ENCODE measurements around the gene ARV1.
"Not testable (repeated sequence)": the region's sequence is repeated elsewhere in the genome, so short reads cannot be mapped to it uniquely, and the experiment has no call there.

ARV1 gene

GRCh38 chr1:230976825-230977747 is 1.8 kb upstream of the ARV1 start:
- no peak for DNase-seq (ENCODE audit: low spot score)

- DNase-seq (ENCODE audit: low spot score): no peak
Observed at GRCh38 chr1:230977761-230978490, 968 bp upstream of the ARV1 start.

GRCh38 chr1:230979389-230979716 is 459 bp downstream of the ARV1 start:
- peak; percentile 18 for DNase-seq (ENCODE audit: low spot score)

- DNase-seq (ENCODE audit: low spot score): no peak
Observed at GRCh38 chr1:230979952-230980351, 1.1 kb downstream of the ARV1 start.

GRCh38 chr1:230982696-230983095 is 3.8 kb downstream of the ARV1 start:
- DNase-seq (ENCODE audit: low spot score): no peak

GRCh38 chr1:230983811-230984210 is 4.9 kb downstream of the ARV1 start:
- no peak for DNase-seq (ENCODE audit: low spot score)

- DNase-seq (ENCODE audit: low spot score): not testable (repeated sequence)
Observed at GRCh38 chr1:230984622-230985515, 6.0 kb downstream of the ARV1 start.

GRCh38 chr1:230985711-230986110 is 6.8 kb downstream of the ARV1 start:
- DNase-seq (ENCODE audit: low spot score): no peak

GRCh38 chr1:230986976-230987375 is 8.1 kb downstream of the ARV1 start:
- DNase-seq (ENCODE audit: low spot score): peak; percentile 84

GRCh38 chr1:230987448-230987847 is 8.6 kb downstream of the ARV1 start:
- no peak for DNase-seq (ENCODE audit: low spot score)

GRCh38 chr1:230992100-230992774 is 13.3 kb downstream of the ARV1 start:
- no peak for DNase-seq (ENCODE audit: low spot score)

GRCh38 chr1:230994860-230995259 is 16.0 kb downstream of the ARV1 start:
- no peak for DNase-seq (ENCODE audit: low spot score)

- no peak for DNase-seq (ENCODE audit: low spot score)
Observed at GRCh38 chr1:231000201-231000600, 21.3 kb downstream of the ARV1 start.

- DNase-seq (ENCODE audit: low spot score): no peak
Observed at GRCh38 chr1:231000639-231001038, 21.7 kb downstream of the ARV1 start.

GRCh38 chr1:231001892-231002291 is 23.0 kb downstream of the ARV1 start:
- DNase-seq (ENCODE audit: low spot score): no peak

GRCh38 chr1:231007535-231007934 is 28.6 kb downstream of the ARV1 start:
- DNase-seq (ENCODE audit: low spot score): not testable (repeated sequence)

- no peak for DNase-seq (ENCODE audit: low spot score)
Observed at GRCh38 chr1:231011360-231011759, 32.5 kb downstream of the ARV1 start.

- DNase-seq (ENCODE audit: low spot score): no peak
Observed at GRCh38 chr1:231011963-231012362, 33.1 kb downstream of the ARV1 start.

- no peak for DNase-seq (ENCODE audit: low spot score)
Observed at GRCh38 chr1:231013391-231014015, 34.6 kb downstream of the ARV1 start.

- DNase-seq (ENCODE audit: low spot score): no peak
Observed at GRCh38 chr1:231016234-231016633, 37.3 kb downstream of the ARV1 start.

GRCh38 chr1:231016966-231017365 is 38.1 kb downstream of the ARV1 start:
- no peak for DNase-seq (ENCODE audit: low spot score)
